Measurements from ENCODE around the gene PKP3.

Gene PKP3

DNA sequence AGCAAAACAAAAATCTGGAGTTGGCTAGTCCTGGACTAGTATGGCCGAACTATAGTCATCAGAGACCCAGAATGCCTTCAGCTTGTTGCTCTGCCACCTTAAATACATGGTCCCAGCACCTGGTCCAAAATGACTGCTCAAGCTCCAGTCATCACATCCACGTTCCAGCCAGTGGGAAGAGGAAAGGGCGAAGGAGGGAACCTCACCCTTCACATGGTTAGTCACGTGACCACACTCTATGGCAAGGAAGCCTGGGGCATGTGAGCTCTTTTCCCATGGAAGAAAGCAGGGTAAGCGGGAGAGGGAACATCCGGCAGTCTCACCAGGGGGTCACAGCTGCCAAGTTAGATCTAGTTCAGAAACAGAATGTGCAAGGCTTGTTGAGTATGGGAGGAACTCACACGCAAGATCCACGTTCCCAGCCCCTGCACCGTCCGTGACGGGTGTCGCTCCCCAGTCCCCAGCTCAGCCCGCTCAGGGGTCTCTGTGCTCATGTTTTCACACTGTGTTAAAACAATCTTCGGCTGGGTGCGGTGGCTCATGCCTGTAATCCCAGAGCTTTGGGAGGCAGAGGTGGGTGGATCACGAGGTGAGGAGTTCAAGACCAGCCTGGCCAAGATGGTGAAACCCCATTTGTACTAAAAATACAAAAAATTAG, 49.7 kb downstream of the PKP3 start:
- Histone ChIP-seq H3K36me3 (replicated peaks; ENCODE audit: insufficient read depth, low read length) (no peaks in the 10 kb centered on the region), H3K9ac (ENCODE audit: low read length) (no peak overlapping the region), H3K27me3 (replicated peaks; ENCODE audit: insufficient read depth, low read length) (peaks cover 38% of the 10 kb centered on the region), H3K9me3 (replicated peaks; ENCODE audit: insufficient read depth, low read length) (no peaks in the 10 kb centered on the region), H3K79me2 (ENCODE audit: low read length) (no peaks in the 10 kb centered on the region), H3K4me2 (ENCODE audit: low read depth, low read length) (no peak overlapping the region), H3F3A (ENCODE audit: insufficient read depth, low read length) (peaks cover 14% of the 10 kb centered on the region), H2AFZ (ENCODE audit: low read length) (no peak overlapping the region), H3K27ac (ENCODE audit: low read length) (no peak overlapping the region), H3K4me1 (ENCODE audit: low read length) (peaks cover 5% of the 10 kb centered on the region; the same call in 1 of the 2 replicates), H3K4me3 (ENCODE audit: low read length) (no peak overlapping the region), H3K9me2 (replicated peaks; ENCODE audit: insufficient read depth, low read length) (no peaks in the 10 kb centered on the region), H4K20me1 (ENCODE audit: insufficient read depth, low read length) (no peaks in the 10 kb centered on the region)
- TF ChIP-seq CTCF (IDR thresholded peaks at IDR 0.05; ENCODE audit: low read length) (no peak), EZH2phosphoT487 (IDR thresholded peaks at IDR 0.05; ENCODE audit: low read length) (no peak), EZH2 (optimal IDR thresholded peaks at IDR 0.05; ENCODE audit: low read depth, low read length) (no peak)
- no peak for DNase-seq

DNA sequence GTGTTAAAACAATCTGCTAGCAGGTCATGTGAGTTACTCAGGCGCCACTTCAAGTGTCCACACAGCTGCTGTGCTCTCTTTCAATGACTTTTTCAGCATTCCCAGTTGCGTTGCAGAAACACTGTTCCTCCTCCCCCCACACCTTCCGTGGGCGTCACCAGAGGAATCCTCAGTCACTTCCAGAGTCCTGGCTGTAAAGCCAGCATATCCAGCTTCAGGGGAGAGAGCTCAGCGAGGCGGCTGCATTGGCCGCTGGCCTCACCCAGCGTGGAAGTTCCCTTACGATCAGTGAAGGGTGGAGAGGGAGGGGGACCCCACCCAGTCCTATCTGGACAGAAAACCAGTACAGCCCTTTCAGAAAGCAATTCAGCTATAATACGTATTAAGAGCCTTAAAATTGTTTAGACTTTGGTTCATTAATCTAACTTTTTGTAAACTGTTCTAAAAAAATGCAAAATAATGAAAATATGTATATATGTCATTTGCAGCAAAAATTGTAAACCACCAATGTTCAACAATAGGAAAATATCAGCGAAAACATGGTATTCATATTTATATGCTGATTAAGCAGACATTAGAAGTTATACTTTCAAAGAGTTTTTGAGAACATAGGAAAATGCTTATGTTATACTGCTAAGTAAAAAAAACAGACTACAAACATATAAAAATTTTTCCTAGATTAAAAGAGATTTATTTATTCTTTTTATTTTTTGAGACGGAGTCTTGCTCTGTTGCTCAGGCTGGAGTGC, 50.6 kb downstream of the PKP3 start:
- H3K4me3 ChIP-seq (ENCODE audit: low read length): no peak overlapping the region
- no peaks in the 10 kb centered on the region for H4K20me1 ChIP-seq (ENCODE audit: insufficient read depth, low read length)
- no peak overlapping the region for H3K4me2 ChIP-seq (ENCODE audit: low read depth, low read length)
- H3K27ac ChIP-seq (ENCODE audit: low read length): no peak overlapping the region
- DNase-seq: no peak
- H3K79me2 ChIP-seq (ENCODE audit: low read length): peaks cover 5% of the 10 kb centered on the region; the same call in 1 of the 2 replicates
- no peaks in the 10 kb centered on the region for H3K36me3 ChIP-seq (replicated peaks; ENCODE audit: insufficient read depth, low read length)
- no peak overlapping the region for H3K9ac ChIP-seq (ENCODE audit: low read length)
- peaks cover 38% of the 10 kb centered on the region for H3K27me3 ChIP-seq (replicated peaks; ENCODE audit: insufficient read depth, low read length)
- H3K9me3 ChIP-seq (replicated peaks; ENCODE audit: insufficient read depth, low read length): no peaks in the 10 kb centered on the region
- H3F3A ChIP-seq (ENCODE audit: insufficient read depth, low read length): peaks cover 21% of the 10 kb centered on the region
- peaks cover 14% of the 10 kb centered on the region; the same call in 1 of the 2 replicates for H3K4me1 ChIP-seq (ENCODE audit: low read length)
- no peaks in the 10 kb centered on the region for H3K9me2 ChIP-seq (replicated peaks; ENCODE audit: insufficient read depth, low read length)
- no peak overlapping the region for H2AFZ ChIP-seq (ENCODE audit: low read length)
- TF ChIP-seq EZH2 (optimal IDR thresholded peaks at IDR 0.05; ENCODE audit: low read depth, low read length): no peak

- Histone ChIP-seq H2AFZ (ENCODE audit: low read length) (no peak overlapping the region), H3K9me2 (replicated peaks; ENCODE audit: insufficient read depth, low read length) (no peaks in the 10 kb centered on the region), H3K36me3 (replicated peaks; ENCODE audit: insufficient read depth, low read length) (no peaks in the 10 kb centered on the region), H4K20me1 (ENCODE audit: insufficient read depth, low read length) (no peaks in the 10 kb centered on the region), H3K27me3 (replicated peaks; ENCODE audit: insufficient read depth, low read length) (peaks cover 36% of the 10 kb centered on the region), H3K9me3 (replicated peaks; ENCODE audit: insufficient read depth, low read length) (no peaks in the 10 kb centered on the region), H3F3A (ENCODE audit: insufficient read depth, low read length) (peaks cover 21% of the 10 kb centered on the region), H3K27ac (ENCODE audit: low read length) (no peak overlapping the region), H3K4me2 (ENCODE audit: low read depth, low read length) (no peak overlapping the region), H3K79me2 (ENCODE audit: low read length) (peaks cover 12% of the 10 kb centered on the region; the same call in 1 of the 2 replicates), H3K4me3 (ENCODE audit: low read length) (no peak overlapping the region), H3K4me1 (ENCODE audit: low read length) (peaks cover 14% of the 10 kb centered on the region; the same call in 1 of the 2 replicates), H3K9ac (ENCODE audit: low read length) (no peak overlapping the region)
- TF ChIP-seq CTCF (IDR thresholded peaks at IDR 0.05; ENCODE audit: low read length) (no peak), EZH2phosphoT487 (IDR thresholded peaks at IDR 0.05; ENCODE audit: low read length) (no peak), EZH2 (optimal IDR thresholded peaks at IDR 0.05; ENCODE audit: low read depth, low read length) (no peak)
- no peak for DNase-seq
Measured at GRCh38 chr11:445765-446588, 52.0 kb downstream of the PKP3 start.
